Ecto neural progenitor cell (in vitro differentiated cells): Measurements from ENCODE around the gene TTBK2.
A peak's percentile ranks its signal among the peaks of the same experiment; 100 is the strongest.

ENCODE experiments used
- DNase-seq: peaks from one replicate; pipeline ENCODE4 v3.0.0-alpha.2; 2018; ENCODE audit warnings: low spot score

The TTBK2 gene

GRCh38 chr15:42727750-42728381, 192.7 kb downstream of the TTBK2 start:
- no peak for DNase-seq

GRCh38 chr15:42726114-42726513, 194.5 kb downstream of the TTBK2 start:
- DNase-seq = no peak

DNA sequence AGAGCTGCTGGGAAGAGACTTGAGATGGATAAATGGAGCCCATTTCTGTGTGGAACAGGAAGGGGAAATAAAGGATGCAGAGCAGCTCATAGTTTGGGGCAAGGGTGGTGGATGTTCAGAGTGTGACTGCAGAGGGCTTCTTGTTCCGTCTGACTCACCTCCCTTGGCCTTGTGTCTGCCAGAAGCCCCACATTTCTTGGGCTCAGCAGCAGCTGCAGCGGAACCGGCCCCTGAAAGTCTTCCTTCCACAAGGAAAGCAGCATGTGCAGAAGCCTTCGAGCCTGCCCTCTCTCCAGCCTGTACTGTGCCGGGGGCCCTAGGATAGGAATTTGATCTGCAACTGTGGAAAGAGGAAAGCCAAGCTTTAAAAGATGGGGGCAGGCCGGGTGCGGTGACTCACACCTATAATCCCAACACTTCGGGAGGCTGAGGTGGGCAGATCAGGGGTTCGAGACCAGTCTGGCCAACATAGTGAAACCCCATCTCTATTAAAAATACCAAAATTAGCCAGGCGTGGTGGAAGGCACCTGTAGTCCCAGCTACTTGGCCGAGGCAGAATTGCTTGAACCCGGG, 195.2 kb downstream of the TTBK2 start:
- DNase-seq = no peak

- no peak for DNase-seq
These were observed 196.3 kb downstream of the TTBK2 start for GRCh38 chr15:42724276-42724675.

DNA sequence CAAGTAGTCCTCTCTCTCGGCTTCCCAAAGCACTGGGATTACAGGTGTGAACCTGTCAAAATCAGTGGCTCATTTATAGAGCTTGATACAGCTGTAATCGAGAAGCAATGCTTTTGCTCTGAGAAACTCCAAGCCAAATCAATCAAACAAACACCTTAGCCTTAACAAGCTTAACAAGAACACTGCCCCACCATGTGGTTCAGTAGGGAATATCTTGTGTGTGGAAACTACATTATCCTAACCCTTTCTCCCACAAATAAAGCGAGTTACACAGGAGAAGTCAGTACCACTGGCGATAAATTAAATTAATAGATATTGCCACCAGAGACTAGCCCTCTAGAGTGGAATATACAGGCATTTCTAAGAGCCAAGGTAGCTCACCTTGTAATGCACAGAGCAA, 197.5 kb downstream of the TTBK2 start:
- no peak for DNase-seq

GRCh38 chr15:42721916-42722315, 198.7 kb downstream of the TTBK2 start:
- DNase-seq = no peak

DNA sequence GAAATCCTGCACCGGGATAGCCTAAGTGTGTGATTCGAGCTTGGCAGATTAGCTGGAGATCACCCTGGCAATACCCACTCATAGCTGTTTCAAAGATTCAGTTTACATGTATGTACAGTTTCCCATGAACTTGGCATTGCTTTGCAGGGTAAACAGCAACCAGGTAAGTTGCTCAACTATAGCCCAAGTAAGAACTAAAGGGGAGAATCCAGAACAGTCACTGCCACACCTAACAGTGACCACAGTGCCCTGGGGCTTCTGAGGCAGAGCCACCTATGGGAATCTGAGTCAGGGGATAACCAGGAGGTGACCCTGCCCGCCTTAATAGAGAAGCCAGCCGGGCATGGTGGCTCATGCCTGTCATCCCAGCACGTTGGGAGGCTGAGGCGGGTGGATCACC, 199.6 kb downstream of the TTBK2 start:
- no peak for DNase-seq

GRCh38 chr15:42720071-42720470, 200.5 kb downstream of the TTBK2 start:
- no peak for DNase-seq

- no peak for DNase-seq
These were observed 201.5 kb downstream of the TTBK2 start for GRCh38 chr15:42719043-42719442.

DNA sequence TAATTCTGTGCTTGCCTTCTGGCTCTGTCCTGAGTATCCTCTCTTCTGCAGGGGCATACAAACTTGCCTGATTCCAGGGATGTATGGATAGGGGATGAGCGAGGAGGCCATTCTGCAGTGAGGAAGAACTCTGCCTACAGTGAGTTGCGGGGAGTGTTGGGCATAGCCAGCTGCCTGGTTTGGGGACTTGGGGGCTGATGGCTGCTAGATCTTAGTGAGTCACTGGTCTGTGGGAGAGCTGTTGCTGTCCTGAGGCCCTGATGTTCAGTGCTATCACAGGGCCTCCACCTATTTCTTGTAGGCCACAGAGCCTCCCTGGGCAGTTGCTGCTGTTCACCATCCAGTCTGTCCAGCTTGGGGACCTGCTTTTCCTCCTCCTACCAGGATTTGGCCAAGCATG, 204.0 kb downstream of the TTBK2 start:
- no peak for DNase-seq

GRCh38 chr15:42716125-42716524, 204.5 kb downstream of the TTBK2 start:
- DNase-seq = no peak

DNA sequence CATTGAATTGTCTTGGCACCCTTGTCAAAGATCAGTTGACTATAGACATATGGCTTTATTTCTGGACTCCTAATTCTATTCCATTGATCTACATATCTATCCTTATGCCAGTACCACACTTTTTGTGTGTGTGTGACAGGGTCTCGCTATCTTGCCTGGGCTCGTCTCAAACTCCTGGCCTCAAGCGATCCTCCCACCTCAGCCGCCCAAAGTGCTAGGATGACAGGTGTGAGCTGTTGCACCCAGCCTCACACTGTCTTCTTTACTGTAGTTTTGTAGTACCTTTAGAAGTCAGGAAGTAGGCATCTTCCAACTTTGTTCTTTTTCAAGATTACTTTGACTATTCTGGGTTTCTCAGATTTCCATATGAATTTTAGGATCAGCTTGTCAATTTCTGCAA, 208.0 kb downstream of the TTBK2 start:
- no peak for DNase-seq

GRCh38 chr15:42711746-42712145, 208.8 kb downstream of the TTBK2 start:
- no peak for DNase-seq

- DNase-seq = no peak
These were observed 209.9 kb downstream of the TTBK2 start for GRCh38 chr15:42710662-42711061.

- no peak for DNase-seq
These were observed 212.6 kb downstream of the TTBK2 start for GRCh38 chr15:42707873-42708544.

DNA sequence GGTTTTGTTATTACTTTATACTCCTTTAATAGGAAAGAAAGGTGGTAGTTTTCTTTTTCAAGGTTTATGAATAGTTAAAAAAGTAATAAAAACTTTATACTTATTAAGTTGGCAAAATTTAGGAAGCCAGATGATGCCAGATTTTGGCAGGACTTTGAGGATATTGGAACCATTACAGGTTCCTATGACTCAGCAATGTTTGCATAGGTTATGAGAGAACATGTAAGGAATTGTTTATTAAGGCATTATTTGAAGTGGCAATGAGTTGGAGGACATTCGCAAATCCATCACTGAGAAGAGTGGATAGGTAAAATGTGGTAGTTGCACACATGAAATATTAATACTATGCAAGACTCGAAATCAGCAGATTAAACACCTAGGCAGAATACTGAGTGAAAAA, 213.5 kb downstream of the TTBK2 start:
- DNase-seq = no peak

GRCh38 chr15:42705336-42705735, 215.2 kb downstream of the TTBK2 start:
- DNase-seq = peak; percentile 21

GRCh38 chr15:42704492-42704926, 216.1 kb downstream of the TTBK2 start:
- peak; percentile 71 for DNase-seq

- no peak for DNase-seq
These were observed 224.0 kb downstream of the TTBK2 start for GRCh38 chr15:42696626-42697025.

- no peak for DNase-seq
These were observed 225.0 kb downstream of the TTBK2 start for GRCh38 chr15:42695527-42696071.

DNA sequence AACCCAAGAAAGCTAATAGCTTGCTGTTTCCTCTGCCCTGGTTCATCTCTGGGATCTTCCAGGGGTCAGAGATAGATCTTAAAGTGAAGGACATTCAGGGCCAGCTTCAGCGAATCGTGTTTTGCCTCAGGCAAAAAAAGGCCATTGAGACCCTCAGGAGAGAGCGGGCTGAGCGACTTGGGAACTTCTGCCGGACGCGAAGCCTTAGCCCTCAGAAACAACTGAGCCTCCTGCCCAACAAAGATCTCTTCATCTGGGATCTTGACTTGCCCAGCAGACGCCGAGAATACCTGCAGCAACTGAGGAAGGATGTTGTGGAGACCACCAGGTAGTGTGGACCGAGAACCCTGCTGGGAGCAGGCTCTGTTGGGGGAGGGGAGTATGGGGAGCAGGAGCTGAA, 226.2 kb downstream of the TTBK2 start:
- DNase-seq = no peak

- DNase-seq = no peak
These were observed 226.6 kb downstream of the TTBK2 start for GRCh38 chr15:42693942-42694341.

- DNase-seq = no peak
These were observed 227.1 kb downstream of the TTBK2 start for GRCh38 chr15:42693496-42693895.
